NCI-H187 (cell line): ENCODE measurements around the gene SPATA32.
"Not testable (repeated sequence)": the region's sequence is repeated elsewhere in the genome, so short reads cannot be mapped to it uniquely, and the experiment has no call there.

ENCODE experiments used
- DNase-seq, 2 experiments: peaks; one replicate each; lab custom pipeline; 2025; lab: John Stamatoyannopoulos, UW

The SPATA32 gene, protein sequence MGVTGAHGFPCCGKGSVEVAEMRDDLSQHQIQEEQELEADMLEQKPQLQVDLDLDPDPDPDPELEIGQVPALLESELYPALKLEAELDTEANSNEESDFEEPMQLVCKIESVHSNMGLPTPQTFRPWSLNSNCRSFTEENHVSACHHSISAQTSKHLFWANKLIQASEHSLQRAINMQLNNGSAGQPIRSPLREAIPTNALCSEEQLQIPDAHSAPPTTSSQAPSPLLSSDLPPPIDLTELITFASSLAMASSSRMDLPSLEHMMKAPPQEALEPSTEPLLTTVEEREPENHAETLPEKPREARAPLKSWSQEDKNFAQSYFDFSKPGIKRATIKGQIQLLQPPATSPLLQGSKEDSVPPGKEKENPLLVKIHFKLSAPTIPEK

DNA sequence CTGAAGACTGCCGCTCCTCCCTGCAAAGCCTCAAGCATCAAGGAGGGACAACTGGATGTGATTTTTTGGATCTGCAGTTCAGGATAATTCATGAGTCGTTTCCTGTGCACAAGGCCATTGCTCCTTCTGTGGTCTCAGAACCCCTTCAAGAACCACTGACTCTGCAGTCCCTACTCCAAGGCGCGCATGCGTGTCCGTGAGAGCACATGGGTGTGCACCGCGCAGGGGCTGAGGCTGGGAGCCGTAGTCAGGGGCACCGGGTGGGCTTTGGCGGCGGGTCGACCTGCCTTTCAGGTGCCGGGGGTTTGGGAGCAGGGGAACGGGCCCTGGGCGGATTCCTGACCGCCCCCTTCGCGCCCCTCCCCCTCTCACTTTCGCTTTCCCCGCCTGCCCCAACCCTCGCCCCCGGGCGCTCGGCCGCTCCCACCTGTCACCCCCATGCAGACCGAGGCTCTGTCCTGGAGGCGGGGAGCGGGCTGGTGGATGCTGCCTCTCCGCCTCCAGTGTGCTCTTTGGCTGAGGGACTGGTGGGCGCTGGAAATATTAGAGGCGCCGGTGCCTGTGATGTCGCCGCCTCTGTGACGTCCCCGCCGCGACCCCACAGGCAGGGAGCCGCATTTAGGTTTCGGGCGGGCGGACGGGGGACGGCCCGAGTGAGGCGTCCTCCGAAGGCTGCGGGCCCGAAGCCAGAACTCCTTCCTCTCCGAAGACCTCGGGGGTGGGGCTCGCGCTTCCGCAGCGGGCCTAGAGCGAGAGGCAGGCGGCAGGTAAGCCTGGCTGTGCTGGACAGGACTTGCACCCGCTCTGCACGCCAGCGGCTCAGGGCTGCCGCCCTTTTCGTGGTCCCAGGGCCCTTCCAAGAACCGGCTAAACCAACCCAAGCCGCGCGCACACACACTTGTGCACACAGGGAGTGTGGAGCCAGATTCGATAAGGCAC lies at the start of gene SPATA32:
Gene SPATA32 (minus strand): TSS at position 518 of the 939 bp plus-strand sequence. CDS start 78 bp downstream, at position 440.
- DNase-seq = no peak

DNA sequence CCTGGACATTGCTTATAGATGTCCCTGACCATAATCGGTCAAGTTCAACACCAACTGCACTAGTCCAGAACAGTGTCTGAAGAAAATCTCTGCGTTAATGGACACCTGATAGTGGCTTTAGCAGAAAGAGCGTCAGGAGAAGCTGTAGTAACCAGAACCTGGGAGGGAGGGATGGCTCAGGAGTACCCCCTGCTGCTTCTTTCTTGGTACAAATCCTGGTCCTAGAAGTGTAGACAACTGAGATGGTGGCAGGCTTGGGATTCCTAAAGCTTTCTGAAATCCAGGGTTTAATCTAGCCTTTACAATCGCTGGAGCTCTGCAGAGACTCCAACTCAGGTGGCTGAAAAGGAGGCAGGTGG lies 49.5 kb upstream of the SPATA32 start:
- no peak for DNase-seq

DNA sequence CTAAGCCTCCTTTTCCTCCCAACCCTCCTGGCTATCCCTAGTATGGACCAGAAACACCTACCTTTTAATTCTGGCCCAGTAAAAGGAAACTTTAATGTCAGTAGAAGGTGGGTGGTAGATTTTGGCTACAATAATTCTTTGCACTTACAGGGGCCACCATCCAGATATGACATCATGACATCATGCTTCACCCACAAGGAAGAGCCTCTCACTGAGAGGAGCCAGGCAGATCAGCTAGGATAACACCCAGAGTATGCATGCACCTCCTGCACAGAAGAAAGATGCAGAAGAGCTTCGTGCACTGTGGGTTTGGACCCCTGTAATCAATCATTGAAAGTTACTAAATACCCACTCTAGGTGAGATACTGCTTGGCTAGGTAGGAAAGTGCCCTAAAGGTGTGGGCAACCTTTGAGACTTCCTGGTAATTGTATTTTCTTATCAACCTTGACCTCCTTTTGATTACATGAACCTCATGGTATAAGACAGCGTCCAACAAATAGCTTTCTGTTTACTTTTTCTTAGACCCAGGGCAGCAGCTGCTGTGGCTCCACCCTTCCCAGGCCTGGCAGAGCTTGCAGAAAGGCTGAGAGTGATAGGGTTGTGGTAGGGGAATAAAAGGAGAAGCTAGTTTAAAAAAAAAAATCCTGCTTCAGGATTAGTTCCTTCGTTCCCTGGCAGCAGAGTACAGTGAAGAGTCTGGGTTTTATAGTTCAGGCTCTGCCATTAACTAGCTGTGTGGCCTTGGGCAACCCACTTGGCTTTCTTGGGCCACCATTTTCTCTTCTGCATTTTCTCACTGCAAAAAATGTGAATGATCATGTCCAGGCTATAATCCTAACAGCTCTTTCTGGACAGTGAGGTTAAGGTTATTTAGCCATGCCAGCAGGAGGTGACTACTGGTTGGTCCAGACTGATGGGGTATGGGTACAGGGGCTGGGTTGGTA lies 48.8 kb upstream of the SPATA32 start:
- DNase-seq = no peak

DNA sequence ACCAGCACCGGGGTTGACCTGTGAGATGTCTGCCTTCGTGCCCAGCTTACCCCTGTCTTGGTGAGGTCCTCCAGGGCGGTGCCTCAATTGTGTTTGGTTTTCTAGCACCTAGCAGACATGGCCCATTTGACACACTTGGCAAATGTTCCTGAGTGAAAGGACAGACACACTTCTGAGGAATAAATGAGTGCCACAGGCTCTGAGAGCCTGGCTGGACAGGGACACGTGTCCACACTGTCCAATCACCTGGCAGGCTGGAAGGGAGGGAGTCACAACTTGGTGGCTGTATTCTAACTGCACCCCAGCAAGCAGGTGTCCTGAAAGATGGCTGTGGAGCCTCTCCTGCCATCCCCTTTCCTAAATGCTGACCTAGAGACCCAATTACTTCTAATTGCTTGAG lies 47.5 kb upstream of the SPATA32 start:
- no peak for DNase-seq

DNA sequence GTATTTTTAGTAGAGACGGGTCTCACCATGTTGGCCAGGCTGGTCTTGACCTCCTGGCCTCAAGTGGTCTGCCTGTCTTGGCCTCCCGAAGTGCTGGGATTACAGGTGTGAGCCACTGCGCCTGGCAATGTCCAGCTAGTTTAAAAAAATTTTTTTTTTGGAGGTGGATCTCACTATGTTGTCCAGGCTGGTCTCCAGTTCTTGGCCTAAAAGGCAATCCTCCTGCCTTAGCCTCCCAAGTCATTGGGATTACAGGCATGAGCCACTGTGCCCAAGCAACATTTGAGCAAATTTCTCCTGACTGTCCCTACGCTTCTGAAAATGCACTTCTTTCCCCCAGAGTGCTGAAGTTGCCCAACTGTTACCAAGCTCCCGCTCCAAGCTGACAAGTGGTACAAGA lies 46.9 kb upstream of the SPATA32 start:
- DNase-seq = no peak

DNA sequence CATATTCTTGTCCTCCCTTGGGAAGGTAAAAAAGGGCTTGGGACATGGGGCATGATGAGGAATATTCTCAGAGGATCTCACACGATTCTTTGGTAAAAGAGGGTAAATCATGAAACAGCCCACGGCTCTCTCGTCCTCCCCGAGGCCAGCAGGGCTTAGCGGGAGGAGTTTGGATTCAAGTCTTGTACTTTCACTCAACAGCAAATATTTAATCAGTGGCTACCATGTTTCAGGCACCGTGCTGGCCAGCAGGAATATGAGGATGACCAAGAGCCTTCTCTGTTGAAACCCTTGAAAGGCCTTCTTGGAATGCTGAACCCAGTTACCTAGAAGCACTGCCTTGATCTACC lies 46.1 kb upstream of the SPATA32 start:
- no peak for DNase-seq

DNA sequence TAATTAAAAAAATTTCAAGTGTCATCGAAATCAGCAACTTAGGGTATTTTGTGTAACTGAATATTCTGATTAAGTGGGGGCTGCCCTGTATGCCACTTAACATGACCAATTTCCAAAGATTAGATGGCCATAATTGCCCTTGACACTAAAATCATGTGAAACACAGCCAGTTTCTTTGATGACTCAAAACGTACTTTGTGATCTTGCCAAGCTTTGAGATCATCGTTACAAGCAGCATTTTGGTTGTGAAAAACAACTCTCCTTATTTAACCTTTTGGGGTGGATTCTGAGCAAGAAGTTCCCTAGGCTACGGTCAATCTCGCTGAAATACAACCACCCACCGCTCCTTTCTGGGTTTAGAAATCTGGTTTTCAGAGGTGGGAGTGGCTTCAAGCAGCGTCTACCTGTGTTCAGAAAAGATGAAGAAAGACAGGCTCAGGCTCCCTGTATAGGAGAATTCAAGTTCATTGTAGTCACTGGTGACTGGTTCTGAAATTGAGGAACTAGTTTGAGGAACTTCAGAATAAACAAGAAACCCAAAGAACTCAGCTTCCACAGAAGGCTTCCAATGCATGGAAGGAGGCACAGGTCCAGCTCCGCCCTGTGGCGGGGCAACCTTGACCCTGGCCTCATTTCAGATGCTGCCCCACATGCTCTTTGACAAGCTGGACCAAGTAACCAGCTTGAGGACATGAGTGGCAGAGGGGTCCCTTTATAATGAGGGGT lies 45.6 kb upstream of the SPATA32 start:
- DNase-seq = no peak

DNA sequence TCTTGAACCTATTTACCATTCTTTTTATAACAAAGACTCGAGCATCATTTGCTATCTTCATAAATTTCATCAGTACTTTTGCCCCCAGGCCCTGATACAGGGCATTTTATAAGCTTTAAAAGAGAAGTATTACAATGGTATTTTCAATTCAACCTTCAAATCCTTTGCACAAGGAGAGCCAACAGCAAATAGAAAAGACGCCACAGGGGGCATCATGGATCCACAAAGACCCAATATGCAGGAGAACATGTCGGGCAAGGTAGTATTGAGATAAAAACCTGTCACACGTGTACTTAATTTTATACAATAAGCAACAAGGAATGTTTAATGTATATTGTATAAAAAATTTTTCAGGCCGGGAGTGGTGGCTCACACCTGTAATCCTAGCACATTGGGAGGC lies 44.7 kb upstream of the SPATA32 start:
- DNase-seq = no peak

DNA sequence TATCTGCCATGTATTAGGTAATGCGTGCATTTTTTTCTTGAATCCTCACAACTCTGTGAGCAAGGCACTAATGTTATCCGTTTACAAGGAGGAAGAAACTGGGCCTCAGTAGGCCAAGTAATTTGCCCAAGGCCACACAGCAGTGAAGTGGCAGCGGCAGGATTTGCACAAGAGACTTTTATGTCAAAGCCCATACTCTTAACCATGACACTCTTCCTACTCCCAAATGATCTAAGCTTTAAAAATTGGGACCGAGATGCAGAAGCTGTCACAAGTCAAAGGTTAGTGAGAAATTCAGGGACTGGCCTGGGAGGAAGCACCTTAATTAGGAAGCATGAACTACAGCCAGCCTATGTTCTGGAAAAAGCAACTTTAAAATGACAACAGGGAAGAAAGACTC lies 44.2 kb upstream of the SPATA32 start:
- no peak for DNase-seq

DNA sequence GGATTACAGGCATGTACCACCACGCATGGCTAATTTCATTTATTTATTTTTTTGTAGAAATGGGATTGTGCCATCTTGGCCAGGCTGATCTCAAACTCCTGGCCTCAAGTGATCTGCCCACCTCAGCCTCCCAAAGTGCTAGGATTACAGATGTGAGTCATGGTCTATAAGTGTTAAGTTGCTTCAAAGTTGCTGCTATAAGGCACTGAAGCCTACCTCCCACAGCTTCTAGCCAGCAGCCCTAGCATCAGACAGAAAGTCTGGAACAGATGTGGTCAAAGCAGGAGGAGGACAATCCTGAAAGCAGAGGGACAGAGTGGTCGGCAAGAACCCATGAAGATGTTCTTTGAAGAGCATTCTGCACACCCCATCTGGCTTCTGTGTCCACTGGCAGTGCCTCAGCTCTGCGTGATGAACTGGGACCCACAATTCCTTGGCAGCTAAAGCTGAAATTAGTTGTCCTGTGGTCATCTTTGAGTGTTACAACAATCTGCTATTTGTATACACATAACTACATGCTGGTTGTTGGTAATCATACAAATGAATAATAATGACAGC lies 43.7 kb upstream of the SPATA32 start:
- no peak for DNase-seq

DNA sequence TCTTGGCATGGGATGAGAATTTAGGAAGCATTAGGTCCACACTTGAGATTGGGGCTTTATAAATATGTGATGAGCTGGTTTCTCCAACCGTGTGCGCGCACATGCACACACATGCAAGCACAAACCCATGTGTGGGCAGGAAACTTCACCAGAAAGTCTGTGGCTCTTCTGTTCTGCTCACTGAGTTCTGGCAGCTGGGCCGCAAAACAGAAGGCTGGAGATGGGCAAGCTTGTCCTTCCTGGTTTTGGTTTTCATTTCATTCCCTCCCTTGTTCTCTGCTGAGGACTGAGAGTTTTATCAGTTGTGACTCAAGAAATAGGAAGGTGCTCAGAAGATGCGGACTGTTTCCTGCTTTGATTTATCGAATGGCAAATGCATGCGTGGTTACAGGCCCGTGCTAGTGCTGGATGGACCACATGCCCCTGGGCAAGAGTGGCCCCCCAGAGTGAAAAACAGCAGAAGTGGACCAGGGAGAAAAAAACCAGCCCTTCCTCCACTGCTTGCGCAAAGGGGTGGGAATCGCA lies 40.8 kb upstream of the SPATA32 start:
- no peak for DNase-seq

DNA sequence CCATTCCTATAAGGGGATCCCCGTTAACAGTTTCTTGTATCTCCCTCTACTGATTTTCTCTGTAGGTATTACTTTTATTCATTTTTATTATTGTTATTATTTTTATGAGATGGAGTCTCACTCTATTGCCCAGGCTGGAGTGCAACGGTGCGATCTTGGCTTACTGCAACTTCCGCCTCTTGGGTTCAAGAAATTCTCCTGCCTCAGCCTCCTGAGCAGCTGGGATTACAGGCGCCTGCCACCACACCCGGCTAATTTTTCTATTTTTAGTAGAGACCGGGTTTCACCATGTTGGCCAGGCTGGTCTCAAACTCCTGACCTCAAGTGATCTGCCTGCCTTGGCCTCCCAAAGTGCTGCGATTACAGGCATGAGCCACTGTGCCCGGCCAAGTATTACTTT lies 40.3 kb upstream of the SPATA32 start:
- not testable (repeated sequence) for DNase-seq

DNA sequence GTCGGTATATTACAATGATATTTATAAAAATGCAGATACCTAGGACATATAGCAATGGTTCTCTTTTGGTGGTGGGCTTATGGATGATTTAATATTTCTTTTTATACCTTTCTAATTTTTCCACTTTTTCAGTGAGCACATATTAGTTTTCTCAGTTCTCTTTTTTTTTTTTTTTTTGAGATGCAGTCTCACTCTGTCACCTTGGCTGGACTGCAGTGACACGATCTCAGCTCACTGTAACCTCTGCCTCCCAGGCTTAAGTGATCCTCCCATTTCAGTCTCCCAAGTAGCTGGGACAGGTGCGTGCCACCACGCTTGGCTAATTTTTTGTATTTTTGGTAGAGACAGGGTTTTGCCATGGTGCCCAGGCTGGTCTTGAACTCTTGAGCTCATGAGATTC lies 39.8 kb upstream of the SPATA32 start:
- DNase-seq = no peak

DNA sequence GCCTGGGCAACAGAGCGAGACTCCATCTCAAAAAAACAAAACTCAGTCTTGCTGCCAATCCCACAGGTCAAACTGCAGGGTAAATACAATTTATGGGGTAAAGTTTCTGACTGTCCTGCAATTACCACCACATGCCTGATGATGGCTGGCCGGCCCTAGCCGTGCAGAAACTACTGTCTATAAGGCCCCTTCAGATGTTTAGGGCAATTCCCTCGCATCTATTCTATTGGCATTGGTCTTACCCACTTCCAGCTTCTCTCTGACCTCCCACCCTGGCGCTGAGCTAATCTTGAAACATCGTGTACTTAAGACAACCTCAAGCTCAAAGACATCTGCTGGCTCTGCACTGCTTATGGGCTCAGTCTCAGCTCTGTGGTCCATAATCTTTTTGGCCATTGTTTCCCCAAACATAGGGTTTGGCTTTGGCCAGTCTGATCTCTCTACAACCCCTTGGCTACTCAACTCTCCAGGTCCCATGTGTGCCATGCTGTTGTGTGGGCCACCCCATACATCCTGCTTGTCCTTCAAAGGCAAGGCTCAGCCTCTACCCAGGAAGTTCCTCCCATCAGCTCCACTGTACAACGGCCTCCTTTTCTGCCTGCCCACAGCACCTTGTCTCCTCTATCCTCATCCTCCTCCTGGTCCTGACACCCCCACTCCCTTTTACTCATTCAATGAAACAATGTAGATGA lies 38.3 kb upstream of the SPATA32 start:
- no peak for DNase-seq

DNA sequence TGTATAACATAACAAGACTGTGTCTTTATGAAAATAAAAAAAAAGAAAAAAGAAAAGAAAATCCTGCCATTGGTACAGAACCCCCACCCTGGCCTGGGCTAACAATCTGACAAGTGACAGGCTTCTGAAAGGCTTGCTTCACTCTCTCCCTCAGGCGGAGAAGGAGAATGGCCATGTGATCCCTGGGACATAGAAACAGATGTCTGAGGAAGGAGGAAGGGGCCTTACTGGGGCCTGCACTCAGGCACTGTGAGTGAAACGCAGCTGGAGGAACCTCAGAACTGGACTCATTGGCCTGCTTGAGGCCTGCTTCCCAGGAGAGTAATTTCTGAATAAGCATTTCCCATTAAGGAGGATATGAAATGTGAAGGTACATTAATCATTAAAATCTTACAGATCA lies 37.5 kb upstream of the SPATA32 start:
- DNase-seq = no peak

DNA sequence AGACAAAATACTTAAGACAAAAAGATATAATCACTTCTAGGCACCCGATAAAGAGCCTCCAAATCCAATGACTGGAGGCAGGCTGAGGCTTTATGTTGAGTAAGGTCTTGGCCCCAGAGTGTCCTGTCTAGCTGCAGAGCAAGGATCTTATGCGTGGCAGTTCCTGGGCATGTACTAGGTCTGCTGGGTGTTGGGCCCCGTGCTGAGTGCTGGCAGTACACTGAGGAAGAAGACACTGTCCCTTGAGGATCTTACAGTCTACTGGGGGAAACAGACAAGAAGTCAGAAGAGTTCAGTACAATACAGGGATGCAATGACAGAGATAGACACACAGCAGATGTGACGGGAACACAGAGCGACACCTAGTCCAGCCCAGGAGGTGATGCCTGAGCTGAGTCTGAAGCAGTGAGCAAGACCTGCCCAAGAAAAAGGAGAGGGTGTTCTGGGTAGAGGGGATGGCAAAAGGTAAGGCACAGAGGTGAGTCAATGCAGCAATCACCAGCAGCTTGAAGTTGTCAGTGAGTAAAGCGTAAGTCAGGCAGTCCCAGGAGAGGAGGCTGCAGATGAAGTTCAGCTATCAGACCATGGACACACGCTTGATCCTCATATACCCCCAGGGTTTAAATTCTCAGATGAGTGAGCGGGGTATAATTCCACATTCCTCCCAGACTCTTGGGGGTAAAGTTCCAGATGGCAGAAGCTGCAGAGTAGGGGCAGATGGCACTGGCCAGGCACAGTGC lies 36.8 kb upstream of the SPATA32 start:
- no peak for DNase-seq

DNA sequence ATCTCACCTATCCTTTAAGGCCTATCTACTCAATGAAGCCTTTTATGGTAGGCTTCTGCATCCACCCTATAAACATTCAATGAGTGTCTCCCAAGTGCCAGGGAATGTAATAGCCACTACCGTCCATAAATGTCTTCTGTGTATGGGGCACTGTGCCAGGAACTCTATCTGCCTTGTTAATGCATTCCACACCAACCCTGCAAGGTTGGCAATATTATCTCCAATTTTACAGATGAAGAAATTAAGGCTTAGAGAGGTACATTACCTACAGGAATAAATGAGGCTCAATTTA lies 34.9 kb upstream of the SPATA32 start:
- no peak for DNase-seq

DNA sequence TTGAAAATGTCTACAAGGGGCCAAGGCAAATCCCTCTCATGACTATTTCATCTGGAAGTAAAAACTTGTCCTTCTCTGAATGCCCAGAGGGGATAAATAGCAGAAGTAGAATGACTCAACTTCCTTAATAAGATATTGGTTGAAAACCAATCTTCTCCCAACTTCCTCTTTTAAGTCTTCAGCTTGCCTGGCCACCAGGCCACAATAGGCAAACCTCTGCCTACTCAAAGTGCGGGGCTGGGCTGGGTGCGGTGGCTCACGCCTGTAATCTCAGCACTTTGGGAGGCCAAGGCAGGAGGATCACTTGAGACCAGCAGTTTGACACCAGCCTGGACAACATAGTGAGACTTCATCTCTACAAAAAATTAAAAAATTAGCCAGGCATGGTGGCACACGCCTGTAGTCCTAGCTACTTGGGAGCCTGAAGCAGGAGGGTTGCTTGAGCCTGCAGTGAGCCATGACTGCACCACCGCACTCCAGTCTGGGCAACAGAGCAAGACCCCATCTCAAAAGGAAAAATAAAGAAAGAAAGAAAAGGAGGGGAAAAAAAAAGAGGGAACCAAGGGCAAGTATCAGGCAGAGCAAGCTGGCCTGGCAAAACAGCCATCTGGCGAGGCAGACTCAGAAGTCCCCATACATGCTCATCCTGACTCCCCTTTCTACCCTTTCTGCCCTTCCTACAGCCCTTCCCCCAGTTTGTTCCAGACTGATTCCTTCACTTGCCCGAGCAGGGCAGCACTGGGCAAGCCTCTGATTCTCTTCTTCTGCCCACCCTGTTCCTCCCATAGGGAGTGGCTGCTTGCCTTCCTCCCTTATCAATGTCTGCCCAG lies 34.3 kb upstream of the SPATA32 start:
- no peak for DNase-seq

DNA sequence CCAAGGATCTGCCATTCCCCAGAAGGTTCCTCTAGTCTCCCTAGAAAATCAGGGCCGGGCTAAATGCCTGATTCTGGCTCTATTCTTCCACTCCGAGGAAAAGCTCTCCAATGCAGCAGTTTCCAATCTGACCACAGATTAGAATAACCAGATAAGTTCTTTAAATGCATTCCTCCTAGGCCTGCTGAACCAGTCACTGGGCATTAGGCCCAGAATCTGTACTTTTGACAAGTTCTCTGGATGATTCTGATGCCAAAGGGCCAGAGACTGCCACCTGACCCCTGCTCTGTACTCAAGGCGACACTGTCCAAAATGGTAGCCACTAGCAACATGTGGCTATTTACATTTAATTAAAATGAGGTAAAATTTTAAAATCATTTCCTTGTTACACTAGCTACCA lies 32.6 kb upstream of the SPATA32 start:
- DNase-seq = no peak
